ENCODE data around the gene LAMA5.

The LAMA5 gene

DNA sequence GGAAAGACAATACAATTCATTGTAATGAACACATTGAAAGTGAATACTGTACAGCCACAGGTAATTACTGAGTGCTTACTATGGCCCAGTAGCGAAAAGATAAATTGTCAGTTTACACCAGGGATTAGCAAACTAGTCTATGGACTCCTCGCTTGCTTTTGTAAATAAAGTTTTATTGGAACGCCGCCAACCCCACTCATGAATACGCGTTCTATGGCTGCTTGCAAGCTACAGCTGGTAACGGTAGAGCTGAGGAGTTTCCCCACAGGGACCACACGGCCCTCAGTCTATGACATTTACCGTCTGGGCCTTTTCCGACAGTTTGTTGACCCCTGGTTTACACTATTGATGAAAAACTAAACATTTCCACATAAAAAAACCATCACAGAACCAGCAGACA, 24.2 kb downstream of the LAMA5 start:
- DNase-seq = no peak

DNA sequence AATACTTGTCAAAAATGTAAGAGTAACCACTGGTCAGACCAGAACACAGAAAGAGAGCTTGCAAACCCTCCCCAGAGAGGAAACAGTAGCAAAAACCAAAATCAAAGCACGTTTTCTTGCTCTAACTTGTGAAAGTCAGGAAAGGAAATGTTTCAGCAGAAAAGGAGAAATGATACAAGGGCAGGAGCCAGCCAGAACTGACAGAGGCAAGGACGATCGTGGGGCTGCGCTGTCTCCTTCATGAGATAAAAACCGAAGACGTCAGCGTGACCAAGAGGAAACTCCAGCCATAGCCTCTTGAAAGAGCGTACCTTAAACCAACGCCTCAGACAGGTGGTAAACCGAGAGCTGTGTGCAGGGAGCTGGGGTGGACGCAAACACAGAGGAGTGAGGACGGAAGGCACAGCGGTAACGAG, 27.5 kb downstream of the LAMA5 start:
- DNase-seq = no peak

DNA sequence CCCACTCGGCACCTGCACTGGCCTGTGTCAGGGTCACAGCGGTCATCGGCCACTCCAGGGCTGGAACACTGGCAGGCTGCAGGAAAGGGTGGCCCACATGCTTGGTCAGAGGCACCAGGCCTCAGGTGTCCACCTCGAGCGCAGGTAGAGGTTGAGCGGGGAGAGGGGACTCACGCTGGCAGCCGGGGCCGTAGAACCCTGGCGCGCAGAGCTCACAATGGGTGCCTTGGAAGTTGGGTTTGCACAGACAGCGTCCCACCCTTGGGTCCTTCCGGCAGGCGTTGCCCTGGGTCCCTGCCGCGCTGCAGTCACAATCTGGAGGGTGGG, 28.9 kb downstream of the LAMA5 start:
- no peak for DNase-seq

DNA sequence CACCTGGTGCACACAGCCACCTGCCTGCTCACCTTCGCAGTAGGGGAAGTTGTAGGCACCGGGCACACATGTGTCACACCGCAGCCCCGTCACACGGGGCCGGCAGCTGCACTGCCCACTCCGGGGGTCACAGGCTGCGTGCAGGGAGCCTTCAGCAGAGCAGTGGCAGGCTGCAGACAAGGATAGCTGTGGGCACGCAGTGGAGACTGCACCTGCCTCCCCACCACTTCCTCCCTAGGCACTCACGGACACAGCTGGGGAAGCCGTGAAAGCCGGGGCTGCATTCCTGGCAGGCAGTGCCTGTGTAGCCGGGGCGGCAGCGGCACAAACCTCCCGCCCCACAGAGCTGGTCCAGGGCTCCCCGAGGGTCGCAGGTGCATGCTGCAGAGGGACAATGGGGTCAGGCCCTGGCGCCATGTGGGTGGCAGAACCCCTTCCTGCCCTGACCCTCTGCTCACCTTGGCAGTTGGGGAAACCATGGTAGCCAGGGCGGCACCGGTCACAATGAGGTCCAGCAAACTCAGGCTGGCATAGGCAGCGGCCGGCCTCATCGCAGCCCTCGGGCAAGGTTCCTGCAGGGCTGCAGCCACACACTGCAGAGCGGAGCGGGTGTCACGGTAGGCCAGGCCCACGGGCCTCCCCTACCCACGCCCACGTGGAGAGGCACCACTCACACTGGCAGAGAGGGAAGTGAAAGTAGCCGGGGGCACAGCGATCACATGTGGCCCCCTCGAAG, 29.4 kb downstream of the LAMA5 start:
- no peak for DNase-seq

DNA sequence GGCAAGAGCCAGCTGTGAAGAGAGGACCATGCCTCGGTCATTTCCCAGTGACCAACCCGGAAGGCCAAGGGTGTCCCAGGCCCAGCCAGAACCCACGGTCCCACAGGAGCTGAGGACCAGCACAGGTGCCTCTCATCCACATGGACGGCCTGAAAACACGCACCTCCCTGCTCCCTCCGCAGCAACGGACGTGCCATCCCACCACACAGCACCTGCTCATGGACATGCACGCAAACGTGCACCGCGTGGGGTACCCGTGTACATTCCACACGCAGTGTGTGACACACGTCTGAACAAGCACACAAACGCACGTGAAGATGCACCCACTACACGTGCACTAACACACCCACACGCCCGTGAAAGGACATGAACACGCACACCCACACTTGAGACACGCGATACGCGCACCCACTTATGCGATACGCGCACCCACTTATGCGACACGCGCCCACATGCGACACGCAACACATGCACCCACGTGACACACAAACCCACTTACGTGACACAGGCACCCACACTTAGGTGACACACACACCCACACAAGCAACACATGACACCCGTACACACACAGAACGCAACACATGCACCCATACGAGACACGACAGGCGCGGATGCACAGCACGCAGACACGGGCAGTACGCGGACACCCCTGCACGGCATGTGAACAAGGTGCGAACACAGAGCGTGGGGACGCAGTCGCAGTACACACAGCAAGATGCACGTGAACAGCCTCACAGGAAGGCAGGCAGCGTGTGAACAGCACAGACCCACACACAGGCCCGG, 30.1 kb downstream of the LAMA5 start:
- no peak for DNase-seq

DNA sequence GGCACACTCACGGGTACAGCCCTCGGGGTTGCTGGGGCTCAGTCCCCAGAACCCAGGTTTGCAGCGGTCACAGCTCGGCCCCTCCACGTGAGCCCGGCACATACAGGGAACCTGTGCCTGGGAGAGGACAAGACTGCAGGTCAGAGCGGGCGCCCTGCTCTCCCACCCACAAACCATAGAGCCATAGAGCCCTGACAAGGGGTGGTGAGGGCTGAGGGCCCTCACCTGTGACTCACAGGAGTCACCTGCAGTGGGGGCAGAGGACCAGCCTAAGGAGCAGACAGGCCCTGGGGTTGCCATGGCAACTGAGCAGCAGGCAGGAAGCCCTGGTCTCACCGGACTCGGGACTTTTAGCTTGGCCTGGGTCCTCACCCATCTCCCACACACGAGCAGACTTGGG, 30.8 kb downstream of the LAMA5 start:
- DNase-seq = no peak

DNA sequence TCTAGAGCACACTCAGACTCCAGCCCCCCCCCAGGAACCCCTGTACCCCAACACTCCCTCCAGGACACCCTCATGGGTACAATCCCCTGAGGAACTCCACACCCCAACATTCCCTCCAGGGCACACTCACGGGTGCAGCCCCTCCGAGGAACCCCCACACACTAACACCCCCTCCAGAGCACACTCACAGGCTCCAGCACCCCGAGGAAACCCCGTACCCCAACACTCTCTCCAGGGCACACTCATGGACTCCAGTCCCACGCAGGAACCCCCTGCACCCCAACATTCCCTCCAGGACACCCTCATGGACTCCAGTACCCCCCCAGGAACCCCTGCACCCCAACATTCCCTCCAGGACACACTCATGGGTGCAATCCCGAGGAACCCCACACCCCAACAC, 31.6 kb downstream of the LAMA5 start:
- no peak for DNase-seq

DNA sequence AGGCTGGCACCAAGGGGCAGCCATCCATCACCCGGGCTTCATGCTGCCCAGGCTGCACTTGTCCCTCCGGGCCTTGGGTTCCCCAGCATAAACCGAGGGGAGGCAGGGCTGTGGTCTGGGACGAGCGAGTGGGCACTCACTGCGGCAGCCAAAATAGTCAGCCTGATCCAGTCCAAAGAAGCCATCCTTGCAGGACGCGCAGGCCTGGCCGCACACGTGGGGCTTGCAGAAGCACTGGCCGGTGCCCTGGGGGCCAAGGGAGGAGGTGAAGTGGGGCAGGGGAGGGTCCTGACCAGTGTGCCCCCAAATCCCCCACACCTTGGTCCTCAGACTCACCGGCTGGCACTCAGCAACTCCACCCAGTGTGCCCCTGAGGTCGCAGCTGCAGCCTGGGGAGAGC, 32.2 kb downstream of the LAMA5 start:
- no peak for DNase-seq

DNA sequence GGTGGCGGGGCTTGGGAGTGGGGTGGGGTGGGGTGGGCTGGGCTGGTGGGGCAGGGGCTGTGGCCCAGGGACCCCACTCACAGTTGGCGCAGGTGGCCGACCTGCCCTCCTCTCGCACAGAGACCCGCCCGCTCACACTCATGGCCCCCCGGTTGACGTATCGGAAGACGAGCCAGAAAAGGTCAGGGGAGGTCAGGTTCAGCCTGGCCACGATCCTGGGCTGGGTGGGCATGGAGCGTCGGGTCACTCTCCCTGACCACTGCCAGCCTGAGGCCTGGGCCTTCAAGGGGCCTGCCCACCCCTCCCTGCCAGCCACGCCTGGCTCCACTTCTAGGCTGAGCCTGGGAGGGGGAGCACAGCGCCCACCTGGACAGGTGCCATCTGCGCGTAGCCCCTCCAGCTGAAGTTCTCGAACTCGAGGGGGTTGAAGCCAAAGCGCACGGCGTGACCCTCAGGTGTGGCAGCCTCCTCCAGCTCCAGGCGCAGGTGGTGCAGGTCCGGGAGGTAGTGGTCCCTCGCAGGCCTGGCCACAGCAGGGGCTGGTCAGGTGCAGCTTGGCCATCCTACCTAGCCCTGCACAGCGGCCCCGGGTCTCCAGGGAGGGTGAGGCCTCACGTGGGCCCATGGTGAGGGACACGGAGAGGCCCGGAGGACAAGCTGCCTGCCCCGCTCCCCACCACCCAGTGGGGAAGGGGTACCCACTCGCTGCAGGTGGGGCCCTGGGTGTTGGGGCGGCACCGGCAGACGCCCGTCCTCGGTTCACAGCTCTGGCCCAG, 33.1 kb downstream of the LAMA5 start:
- DNase-seq = no peak

DNA sequence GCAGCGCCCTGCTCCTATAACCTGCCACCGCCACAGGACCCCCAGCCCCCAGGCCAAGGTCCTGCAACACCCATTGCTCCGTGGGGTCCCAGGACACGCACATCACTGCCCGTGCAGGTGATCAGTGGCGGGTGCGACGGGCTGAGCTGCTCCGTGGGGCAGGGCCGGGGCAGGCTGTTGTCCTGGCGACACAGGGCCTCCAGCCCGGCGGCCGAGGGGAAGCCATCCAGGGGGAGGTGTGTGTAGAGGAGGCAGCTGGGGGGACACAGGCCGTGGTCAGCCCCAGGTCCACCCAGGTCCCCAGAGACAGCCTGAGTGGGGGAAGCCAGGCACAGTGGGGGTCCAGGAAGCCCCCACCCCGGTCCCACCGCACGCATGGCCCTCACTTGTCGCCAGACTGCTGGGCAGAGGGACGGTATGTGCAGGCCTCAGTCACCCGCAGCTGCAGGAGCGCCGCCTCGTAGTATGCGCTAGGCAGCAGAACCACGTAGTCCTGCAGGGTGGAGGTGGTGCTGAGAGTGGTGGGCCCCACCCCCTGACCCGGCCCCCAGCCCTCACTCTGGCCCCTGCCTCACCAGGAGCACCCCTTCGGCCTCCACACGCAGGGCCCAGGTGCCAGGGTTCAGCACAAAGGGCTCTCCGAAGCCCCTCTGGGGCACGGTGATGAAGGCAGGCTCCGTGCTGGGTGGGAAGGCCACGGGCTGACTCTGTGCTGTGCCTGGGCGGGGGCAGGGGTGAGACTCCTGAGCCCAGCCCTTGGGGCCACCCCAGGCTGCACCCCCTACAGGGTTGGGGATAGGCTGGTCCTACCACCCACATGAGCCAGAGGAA, 33.9 kb downstream of the LAMA5 start:
- DNase-seq = no peak

DNA sequence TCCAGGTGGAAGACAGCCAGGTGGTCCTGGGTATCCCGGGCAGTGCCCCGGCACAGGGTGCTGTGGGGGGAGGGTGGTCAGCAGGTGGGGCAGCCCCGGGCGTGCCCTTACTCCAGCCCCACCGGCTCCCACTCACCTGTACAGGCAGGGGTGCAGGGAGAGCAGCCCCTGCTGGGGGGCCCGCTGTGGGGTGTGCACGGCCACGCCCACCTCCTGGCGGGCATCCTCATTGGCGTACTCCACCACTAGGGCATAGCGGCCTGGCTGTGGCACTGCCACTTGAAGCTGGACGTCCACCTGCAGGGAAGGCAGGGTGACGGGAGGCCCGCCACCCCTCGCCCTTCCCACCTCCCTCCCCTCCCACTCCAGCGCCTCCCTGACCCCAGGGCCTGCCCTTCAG, 34.7 kb downstream of the LAMA5 start:
- DNase-seq = no peak

DNA sequence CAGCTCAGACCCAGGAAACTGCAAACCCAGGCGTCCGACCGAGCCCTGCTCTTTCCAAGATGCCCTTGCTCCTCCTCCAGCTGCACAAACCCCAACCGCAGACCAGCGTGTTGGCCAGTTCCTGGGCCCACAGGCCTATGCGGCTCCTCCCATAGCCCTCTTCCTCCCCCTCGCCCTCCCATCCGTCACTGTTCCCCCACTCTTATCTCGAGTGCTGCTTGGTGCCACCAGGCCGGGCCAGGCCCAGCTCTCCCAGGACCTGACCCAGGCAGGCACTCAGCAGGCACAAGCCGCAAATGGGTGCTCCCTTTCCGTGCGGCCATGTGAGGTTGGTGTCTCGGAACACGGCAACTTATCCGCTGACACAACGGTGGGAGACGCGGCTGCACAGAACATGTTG, 35.8 kb downstream of the LAMA5 start:
- no peak for DNase-seq

DNA sequence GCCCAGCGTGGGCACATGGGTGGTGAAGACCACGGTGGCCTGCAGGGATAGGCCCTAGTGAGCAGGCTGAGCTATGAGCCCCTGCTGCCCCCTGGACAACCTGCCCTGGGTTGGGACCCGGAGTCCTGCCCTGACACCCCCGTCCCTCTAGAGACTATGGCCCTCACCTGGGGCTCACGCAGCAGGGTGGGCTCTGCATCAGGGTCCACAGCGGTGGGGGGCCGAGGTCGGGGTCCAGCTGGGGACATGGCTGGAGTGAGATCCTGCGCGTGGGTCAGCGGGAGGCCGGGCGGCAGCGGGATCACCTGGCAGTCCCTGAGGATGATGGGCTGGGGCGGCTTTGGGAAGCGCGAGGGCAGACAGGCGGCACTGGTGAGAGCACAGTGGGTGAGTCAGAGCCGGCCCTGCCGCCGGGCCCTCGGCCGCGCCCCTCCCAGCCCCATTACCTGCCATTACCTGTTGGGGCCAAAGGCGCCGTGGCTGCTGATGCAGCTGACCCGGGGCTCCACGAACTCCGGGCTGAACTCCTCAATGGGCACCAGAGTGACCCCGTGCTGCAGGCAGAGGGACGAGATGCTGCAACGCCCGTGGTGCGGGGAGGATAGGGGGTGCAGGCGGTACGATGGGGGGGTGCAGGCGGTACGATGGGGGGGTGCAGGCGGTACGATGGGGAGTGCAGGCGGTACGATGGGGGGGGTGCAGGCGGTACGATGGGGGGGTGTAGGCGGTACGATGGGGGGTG, 36.4 kb downstream of the LAMA5 start:
- no peak for DNase-seq

DNA sequence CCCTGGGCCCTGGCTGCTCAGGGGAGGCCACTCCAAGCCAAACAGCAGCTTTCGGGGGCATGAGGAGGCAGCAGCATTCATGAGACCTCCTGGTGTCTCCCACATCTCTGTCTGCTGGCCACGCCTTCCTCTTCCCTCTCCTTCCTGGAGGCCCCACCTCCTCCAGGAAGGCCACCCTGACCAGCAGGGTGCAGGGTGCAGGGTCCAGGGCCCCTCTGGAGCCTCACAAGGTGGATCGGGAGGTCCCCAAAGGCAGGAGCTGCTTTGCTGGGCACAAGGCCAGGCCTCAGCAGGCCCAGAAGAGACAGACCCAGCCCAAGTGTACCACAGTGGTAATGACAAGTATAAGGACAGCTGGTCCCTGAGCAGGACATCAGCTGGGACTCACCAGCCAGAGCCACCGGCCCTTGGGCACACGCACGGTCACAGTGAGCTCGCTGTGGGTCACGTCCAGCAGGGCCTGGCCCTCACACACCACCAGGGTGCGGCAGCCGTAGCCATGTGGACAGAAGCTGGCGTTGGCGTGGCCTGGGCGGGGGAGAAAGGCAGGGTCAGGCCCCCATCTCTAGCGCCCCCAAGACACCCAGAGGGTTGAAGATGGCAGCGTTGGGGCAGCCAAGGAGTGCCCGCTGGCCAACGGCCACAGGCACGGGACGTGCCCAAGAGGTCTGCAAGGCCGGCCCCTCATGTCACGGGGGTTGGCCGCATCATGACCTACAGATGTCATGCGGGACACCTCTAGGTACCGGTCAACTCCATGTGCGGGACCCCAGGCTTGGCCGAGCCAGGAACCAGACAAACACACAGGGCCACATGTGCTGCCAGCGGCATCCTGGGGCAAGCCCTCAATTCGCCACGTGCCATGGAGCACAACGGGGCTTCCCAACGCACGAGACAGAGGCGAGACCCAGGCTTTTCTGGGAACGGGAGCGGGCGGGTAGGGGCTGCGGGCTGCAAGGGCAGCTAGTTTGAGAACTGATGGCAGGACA, 37.4 kb downstream of the LAMA5 start:
- no peak for DNase-seq

DNA sequence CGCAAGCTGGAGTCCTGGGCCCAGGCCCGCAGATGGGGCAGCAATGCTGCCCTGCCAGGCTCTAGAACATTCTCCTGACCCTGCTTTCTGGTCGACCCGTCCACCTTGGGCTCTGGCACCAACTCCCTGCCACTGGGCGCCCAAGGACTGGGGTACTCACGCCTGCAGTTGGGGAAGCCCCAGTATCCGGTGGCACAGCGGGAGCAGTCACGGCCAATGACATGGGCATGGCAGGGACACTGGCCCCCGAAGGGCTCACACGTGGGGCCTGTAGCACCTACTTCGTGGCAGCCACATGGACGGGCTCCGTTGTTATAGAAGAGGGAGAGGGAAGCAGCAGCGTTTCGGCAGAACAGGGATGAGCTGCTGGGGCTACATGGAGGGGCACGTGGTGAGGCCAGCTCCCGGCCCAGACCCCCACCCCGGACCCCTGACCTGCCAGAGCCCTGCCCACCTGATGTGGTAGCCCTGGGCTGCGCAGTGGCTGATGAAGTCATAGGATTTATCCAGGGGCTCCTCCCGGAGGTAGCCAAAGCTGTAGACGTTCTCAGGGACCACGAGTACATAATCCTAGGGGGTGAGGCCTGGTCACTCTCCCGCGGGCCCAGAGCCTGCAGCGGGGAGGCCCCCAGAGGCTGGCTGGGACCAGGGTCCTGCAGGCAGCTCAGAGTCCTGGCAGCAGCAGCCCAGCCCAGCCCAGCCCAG, 38.3 kb downstream of the LAMA5 start:
- no peak for DNase-seq

DNA sequence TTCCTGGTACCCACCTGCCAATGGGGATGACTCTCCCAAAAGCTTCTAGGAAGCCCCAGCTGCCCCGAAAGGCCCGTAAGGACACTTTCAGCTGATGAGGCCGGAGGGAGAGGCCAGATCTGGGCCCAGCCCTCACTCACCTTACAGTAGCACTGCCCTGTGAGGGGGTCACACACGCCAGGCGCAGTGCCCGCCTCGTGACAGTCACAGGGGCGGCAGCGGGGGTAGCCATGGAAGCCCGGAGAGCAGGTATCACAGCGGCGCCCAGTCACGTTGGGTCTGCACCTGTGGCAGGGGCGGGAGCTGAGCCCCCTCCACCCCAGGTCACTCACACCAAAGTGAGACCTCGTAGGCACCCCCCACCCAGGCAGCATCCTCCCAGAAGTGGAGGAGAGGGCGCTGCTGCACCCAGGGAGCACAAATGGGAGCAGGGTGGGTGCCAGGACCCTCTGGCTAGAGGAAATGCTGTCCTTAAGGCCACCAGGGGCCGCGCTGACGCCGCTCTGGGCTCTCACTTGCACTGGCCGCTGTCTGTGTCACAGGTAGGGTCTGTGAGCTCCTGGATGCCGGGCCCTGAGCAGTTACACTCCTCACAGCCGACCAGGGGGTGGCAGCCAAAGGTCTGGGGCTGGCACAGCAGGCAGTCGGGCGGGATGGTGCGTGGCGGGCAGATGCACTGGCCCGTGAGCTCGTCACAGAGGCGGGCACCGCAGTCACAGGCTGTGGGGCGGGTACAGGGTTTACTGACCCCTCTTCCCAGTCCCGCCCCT, 39.2 kb downstream of the LAMA5 start:
- DNase-seq = no peak

DNA sequence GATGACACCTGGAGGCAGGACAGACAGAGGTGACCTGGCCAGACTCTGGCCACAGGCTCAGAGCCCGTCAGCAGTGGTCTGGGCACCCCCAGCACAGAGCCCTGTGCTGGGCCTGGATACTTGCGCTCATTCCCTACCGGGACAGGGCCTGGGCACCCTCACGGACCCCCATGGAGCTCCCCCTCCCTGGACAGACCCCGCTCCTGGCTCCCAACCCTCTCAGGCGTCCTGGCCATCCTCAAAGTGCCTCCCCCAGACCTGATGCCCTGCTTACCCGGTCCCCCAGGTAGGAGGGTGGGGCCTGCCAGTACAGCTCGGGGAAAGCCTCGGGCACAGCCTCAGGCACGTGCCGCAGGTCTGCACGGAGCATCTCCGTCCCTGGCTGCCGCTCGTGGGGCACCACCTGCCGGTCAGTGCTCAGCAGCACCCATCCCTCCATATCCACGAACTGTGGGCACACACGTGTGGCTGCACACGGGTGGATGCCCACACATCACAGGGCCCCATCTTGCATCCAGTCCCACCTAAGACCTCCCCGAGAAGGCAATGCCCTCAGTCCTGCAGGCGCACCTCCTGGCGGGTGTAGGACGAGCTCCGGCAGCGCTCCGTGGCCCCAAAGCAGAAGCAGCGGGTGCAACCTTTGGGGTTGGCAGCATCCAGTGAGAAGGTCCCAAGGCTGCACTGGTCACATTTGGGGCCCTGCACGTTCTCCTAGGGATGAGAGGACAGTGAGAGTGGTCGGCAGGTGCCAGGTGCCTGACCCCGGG, 40.0 kb downstream of the LAMA5 start:
- DNase-seq = no peak

DNA sequence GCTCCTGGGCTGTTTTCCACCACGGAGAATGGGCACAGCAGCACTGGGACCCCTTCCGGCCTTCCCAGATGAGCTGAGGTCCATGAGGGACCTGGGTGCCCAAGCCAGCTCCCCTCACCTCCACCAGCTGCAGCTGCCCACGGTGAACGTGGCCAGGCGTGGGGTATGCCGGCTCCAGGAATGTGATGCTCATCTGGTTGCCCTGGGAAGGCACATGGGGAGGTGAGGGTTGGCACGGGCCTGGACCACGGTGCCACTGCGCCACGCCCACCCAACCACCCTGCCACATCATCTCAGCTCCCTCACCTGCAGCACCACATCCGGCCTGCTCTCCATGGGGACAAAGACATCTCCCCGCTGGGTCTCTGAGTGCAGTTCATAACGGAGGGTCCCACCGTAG, 40.6 kb downstream of the LAMA5 start:
- DNase-seq = no peak

Data from NCI-H226 (cell line).